ENCODE data around the gene ARHGEF10L.

DNA sequence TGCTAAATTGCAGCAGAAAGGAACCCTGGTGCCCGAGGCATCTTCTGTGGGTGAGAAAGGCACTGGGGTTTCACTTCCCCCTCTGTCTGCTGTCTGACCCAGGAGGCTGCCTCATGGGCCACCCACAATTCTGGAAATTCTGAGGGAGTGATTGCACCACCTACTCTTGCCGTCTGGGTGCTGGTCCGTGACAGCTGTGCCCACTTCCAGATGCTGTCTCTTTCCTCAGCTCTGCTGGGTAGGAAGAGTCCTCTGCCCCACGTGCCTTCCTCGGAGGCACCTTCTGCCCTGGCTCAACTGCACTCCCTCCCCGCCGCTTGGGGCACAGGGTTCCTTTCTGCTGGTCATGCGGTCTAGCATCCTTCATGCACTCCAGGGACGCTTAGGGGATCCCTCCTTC is 96.3 kb downstream of the ARHGEF10L start:
- no peak for TF ChIP-seq POLR2A (IDR thresholded peaks at IDR 0.05)
- TF ChIP-seq, protein P1, sequence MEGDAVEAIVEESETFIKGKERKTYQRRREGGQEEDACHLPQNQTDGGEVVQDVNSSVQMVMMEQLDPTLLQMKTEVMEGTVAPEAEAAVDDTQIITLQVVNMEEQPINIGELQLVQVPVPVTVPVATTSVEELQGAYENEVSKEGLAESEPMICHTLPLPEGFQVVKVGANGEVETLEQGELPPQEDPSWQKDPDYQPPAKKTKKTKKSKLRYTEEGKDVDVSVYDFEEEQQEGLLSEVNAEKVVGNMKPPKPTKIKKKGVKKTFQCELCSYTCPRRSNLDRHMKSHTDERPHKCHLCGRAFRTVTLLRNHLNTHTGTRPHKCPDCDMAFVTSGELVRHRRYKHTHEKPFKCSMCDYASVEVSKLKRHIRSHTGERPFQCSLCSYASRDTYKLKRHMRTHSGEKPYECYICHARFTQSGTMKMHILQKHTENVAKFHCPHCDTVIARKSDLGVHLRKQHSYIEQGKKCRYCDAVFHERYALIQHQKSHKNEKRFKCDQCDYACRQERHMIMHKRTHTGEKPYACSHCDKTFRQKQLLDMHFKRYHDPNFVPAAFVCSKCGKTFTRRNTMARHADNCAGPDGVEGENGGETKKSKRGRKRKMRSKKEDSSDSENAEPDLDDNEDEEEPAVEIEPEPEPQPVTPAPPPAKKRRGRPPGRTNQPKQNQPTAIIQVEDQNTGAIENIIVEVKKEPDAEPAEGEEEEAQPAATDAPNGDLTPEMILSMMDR (IDR thresholded peaks at IDR 0.05), result no peak
- TF ChIP-seq POLR2AphosphoS5 (IDR thresholded peaks at IDR 0.05; ENCODE audit: insufficient read depth in 1 of 2, low read depth in 1 of 2), result peak in 1 of 2 donors; percentile 28

Measured in vagina (tissue), 2 donors.